ENCODE measurements around the gene INF2.
A peak's percentile ranks its signal among the peaks of the same experiment; 100 is the strongest.

INF2 gene

DNA sequence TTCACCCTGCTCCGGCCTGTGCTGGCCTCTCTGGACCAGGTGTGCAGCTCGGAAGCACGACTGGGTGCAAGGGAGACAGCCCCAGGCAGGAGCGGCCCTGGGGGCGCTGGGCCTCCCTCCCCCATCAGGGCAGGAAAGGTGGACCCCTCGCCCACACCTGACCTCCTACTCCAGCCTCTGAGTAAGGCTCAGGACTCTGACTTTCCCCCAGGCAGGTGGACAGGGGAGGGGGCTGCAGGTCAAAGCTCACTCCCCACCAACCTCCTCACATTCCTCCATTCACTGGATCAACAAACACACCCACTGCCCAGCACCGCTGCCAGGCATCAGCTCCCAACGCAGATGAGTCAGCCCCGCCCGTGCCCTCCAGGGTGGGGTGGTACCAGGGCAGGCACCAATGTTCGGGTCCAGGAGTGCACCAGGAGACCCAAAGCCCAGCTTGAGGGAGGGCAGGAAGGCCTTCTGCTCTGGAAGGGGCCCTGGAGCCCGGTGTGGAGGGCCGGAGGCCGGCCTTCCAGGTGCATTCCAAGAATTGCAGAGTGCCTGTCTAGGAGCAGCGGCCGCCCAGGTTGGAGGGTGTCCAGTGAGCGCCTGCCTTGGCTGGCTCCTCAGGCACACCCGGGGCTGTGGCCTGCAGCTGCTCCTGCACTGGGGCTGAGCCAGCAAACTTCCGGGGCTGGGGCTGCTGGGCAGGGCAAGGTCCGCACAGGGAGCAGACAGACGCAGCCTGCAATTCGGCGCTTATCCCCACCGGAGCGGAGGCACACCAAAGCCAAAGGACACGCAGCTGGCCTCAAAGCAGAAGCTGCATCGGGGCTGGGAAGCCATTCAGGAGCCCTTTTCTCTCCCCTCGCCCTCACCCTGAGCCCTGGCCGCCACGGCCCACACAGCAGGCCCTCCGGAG is 1.6 kb upstream of the INF2 start:
- H3K4me3 ChIP-seq (ENCODE audit: low read depth, low read length), result no peak overlapping the region

DNA sequence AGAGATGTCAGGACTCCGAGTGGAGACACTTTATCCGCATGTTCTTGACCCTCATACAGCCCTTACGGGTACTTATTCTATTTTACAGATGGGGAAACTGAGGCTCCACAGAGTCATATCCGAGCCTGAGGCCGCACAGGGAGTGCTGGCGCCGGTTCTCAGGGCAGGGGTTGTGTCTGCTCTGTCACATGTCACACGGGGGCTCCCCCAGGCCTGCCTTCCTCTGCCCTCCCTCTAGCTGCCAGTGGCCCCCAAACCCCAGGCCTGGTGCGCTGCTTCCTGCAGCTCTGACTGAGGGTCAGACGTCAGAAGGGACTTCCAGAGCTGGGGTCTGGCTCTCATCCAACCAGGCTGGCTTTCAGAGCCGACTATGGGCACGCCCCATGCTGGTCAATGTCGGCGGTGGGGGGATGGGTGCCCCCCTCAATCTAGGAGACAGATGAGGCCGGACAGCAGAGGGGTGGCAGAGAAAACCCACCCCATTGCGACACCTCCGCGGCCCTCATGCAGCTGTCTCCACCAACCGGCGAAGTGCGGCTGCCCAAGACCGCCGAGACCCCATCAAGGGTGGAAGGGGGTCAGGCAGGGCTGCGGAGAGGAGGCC is 811 bp upstream of the INF2 start:
- H3K4me3 ChIP-seq (ENCODE audit: low read depth, low read length), result no peak overlapping the region

GRCh38 chr14:104689881-104690711 is 678 bp downstream of the INF2 start:
- peak overlapping the region; percentile 66 for H3K4me3 ChIP-seq (ENCODE audit: low read depth, low read length)

DNA sequence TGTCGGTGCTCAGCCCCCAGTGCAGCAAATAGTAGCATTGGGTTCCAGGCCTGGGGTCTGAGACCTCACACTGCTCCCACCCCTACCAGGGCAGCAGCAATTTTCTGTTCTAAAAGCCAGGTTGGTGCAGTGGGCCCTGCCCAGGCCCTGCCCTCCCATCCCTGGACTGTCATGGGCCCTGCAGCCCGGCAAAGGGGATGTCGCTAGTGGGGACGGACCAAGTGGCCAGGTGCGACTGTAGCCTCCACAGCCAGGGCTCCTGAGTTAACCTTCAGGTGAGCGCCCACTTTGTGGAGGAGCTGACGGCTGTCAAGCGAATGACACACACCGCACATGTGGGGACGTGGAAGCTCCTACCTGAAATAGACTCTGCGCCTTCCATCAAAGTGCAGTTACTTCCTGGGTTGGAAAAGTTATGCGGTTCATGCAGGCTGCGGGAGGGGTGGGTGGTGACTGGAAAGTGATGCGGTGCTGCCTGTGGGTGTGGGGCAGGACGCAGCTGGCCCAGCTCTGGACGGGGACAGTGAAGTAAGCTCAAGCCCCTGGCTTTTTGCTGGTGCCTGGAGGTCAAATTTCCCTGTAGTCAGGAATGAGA is 1.5 kb downstream of the INF2 start:
- H3K4me3 ChIP-seq (ENCODE audit: low read depth, low read length), result no peak overlapping the region

DNA sequence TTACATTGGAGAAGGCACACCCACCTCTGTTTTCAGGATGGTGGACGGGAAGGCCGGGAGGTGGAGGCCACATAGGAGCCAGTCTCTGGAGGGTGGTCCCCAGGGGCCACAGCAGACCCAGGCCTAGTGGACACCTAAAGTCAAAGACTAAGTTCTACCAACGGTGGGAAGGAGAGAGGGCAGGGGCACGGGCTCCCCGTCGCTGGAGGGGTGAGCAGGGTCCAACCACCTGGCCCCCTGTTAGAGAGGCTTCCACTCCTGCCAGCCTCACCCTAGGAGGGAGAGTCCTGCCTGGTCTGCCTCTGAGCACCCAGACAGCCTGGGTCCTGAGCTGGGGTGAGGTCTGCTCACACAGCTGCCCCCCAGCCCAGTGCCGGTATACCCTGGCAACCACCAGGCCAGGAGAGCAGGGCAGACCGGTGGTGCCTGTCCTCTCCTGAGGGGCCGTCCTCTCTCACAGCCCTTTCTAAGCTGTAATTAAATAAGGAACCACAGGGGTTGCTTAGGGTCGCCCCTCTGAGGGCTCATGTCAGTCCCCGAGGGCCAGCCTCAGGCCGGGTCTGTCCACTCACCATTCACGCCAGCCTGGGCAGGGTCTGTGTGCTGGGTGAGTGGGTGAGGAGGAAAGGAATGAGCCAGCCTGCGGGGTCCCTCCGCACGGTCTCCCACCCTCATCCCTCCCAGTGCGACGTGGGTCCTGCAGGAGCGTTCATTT is 2.3 kb downstream of the INF2 start:
- H3K4me3 ChIP-seq (ENCODE audit: low read depth, low read length), result no peak overlapping the region

- H3K4me3 ChIP-seq (ENCODE audit: low read depth, low read length), result no peak overlapping the region
Measured at GRCh38 chr14:104692261-104692938, 3.0 kb downstream of the INF2 start.

DNA sequence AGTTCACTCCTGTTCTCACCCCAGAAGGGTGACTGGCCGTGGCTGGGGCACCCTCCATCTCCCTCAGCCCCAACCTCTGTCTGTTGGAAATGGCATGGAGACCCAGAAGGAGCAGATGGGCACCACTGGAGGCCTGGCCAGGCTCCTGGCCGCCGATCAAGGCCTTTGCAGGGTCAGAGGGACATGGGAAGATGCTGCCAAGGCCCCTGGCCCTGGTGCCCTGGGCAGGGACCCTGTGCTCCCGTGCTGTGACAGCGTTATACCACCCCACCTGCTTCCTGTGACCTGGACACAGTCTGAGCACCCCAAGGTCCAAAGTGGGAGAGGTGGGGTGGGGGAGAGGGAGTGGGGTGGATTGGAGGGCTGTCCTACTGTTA is 3.5 kb downstream of the INF2 start:
- no peak overlapping the region for H3K4me3 ChIP-seq (ENCODE audit: low read depth, low read length)

- no peak overlapping the region for H3K4me3 ChIP-seq (ENCODE audit: low read depth, low read length)
Measured at GRCh38 chr14:104693482-104694431, 4.3 kb downstream of the INF2 start.

DNA sequence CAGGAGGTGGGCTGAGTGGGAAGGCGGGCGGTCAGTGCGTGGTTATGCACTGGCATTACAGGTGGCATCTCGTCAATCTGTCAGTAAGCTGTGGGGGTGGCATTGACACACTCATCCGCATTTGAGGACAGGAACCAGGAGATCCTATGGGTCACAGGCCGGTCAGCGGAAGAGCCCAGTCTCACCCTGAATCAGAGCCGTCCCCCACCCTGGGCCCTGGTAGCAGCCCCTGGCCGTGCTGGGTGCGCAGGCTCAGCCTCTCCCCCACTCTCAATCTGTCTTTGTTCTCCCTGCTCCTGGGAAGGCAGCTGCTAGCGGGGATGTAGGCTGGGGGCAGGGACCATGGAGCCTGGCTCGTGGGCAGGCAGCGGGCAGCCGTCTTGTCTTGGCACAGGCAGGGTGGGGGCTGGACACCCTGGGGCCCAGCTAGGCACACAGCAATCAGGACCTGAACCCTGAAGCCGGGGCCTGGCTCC is 5.1 kb downstream of the INF2 start:
- H3K4me3 ChIP-seq (ENCODE audit: low read depth, low read length), result no peak overlapping the region

- H3K4me3 ChIP-seq (ENCODE audit: low read depth, low read length), result no peak overlapping the region
Measured at GRCh38 chr14:104694991-104695659, 5.7 kb downstream of the INF2 start.

- no peak overlapping the region for H3K4me3 ChIP-seq (ENCODE audit: low read depth, low read length)
Measured at GRCh38 chr14:104695660-104696000, 6.2 kb downstream of the INF2 start.

DNA sequence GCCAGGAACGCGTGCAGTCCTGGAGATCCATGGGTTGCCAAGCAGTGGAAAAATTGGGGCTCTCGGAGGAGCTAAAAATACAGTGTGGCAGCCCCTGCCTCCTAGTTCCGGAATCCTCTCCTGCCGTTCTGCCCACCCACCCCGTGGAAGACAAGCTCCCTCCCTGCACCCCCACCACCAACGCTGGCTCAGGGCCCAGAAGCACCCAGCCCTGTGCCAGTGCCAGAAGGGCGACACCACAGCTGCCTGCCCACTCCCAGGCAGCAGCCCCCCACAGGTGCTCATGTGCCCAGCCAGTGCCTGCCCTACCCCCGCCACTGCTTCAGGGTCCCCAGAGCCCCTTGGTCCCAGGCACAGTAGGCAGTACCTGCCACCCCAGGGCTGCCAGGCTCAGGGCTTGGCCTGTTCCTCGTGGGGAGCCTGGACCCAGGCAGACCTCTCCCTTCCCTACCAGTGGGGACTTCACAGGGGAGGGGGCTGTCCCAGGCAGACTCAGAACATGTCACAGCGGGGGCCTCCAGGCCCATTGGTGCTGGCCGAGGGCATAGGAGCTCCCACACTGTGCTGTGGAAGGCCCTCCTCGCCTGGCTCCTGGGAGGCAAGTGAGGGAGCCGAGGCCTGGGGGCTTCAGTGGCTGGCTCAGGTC is 7.4 kb downstream of the INF2 start:
- H3K4me3 ChIP-seq (ENCODE audit: low read depth, low read length), result no peak overlapping the region

DNA sequence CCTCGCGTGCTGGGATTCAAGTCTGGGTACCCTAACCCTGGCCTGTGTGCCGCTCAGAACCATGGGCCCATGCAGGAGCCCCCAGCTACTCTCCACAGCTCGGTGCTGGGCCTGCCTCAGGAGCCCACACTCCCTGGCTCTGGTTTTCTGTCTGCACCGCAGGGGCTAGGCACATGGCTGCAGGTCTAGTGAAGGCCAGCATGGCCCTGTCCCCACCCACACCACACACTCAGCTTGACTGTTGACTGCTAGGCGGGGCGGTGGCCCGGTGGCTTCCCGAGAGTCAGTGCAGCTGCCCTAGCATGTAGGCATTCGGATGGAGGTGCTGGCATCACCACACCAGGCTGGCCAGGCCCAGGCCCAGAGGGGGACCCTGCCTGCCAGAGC is 7.9 kb downstream of the INF2 start:
- no peak overlapping the region for H3K4me3 ChIP-seq (ENCODE audit: low read depth, low read length)

DNA sequence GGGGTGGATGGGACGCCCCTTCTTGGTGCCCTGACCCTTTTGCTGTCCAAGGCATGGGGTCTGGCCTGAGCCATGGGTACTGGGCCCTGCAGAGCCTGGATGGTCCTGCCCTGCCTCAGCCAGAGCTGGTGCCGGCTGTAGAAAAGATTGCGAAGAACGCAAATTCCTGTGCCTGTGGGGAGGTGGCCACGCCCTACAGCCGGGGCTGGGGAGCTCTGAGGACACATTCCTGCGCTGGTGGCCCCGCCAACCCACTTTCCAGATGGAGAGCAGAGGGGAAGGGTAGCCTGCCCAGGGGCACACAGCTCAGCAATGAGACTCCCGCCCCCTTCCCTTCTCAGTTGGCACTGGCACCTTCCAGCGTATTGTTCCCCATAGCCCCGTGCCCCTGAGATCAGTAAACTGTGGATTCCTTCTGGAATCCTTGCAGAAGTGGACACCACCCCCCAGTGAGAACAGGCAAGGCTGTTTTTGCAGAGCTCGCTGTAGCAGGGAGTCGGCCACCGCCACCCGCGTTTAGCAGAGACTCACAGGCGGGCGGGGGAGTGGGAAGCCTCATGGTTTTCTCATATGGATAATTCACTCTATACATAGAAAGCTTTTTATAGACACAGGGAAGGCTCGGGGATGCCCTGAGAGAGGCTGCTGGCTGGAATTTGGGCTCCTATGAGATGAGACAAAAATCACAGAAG is 8.6 kb downstream of the INF2 start:
- H3K4me3 ChIP-seq (ENCODE audit: low read depth, low read length), result no peak overlapping the region

DNA sequence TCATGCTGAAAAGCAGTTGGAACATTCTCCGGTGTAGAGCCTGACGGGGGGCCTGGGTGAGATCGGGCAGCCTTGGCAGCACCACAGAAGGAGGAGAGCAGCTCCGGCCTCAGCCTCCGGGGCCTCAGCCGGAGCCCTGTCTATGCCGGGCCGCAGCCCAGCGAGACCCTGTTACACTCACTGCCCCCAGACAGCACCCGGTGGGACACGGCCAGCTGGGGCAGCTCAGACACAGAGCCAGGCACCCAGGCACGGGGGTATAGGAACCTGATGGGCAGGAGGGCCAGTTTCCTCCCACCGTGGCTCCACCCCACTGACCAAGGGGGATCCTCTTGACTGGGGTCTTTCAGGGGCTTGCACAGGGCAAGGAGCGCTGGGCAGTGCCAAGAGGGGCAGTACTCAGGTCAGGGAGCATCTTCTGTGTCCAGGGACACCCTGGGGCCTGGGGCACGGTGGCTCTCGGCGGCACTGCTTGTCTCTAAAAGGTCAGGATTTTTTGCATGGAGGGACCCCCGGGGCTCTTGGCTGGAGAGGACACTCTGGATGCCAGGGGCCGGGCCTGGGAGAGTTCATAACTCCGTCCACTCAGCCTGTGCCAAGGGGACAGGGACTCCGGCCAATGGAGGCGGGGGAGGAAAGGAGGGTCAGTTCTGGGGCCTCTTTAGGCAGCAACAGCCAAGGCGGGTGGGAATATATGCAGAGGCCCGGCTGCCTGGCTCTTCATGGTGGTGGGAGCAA is 9.4 kb downstream of the INF2 start:
- no peak overlapping the region for H3K4me3 ChIP-seq (ENCODE audit: low read depth, low read length)

- H3K4me3 ChIP-seq (ENCODE audit: low read depth, low read length), result no peak overlapping the region
Measured at GRCh38 chr14:104699426-104699748, 10.0 kb downstream of the INF2 start.

DNA sequence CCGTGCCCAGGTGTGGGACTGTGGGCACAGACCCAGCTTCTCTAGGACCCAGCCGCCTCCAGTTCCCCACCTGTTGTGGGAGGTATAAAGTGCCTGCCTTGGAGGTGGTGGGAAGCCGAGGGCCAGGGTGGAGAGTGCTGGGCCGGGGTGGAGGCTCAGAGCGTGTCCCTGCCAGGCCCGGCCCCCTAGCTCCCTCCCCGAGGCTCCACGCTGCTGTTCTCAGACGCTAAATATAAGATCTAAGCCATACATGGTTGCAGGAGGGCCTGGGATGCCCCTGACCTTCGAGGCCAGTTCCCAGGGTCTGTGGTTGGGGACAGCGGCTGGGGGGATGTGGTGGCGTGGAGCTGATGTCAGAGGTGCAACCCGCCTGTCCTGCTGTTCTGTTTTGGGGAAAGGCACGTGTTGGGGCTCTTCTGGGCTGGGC is 10.8 kb downstream of the INF2 start:
- no peak overlapping the region for H3K4me3 ChIP-seq (ENCODE audit: low read depth, low read length)
